CD14-positive monocyte (primary cell): ENCODE measurements around the gene SASH1. TPM values are rescaled to one million over a fixed set of nuclear protein-coding genes. Genes with fewer than 3 reads are reported as not detected.

ENCODE experiments used
- DNase-seq, 3 donors: peaks; one replicate each; pipeline ENCODE4 v3.0.0-alpha.2; 2011 to 2022
- H2AFZ ChIP-seq: 2 replicates; pipeline ENCODE4 v1.6.0; 2012; ENCODE audit warnings: mild to moderate bottlenecking, low read depth, low read length, inconsistent platforms; ENCODE audit not compliant: insufficient read depth, poor library complexity, severe bottlenecking
- H3K27ac ChIP-seq, 2 donors: 1 replicate in 1 of 2; 2 replicates in 1 of 2; pipeline ENCODE4 v1.5.1; 2012 to 2013; ENCODE audit warnings: low read length in 2 of 2, control low read depth in 1 of 2, inconsistent platforms in 1 of 2, low read depth in 1 of 2, mild to moderate bottlenecking in 1 of 2
- H3K27me3 ChIP-seq, 2 donors: one replicate each; pipeline versions ENCODE4 v1.6.0 to v1.6.1; 2011 to 2013; ENCODE audit warnings: low read length in 2 of 2; ENCODE audit not compliant: control insufficient read depth in 2 of 2, insufficient read depth in 2 of 2
- H3K36me3 ChIP-seq, 2 donors: replicated peaks in 1 of 2; 1 replicate in 1 of 2; 2 replicates in 1 of 2; pipeline versions ENCODE4 v1.5.1 to v1.6.1; 2012 to 2013; ENCODE audit warnings: low read length in 2 of 2, control low read depth in 1 of 2, inconsistent platforms in 1 of 2, mild to moderate bottlenecking in 1 of 2; ENCODE audit not compliant: insufficient read depth in 2 of 2, control insufficient read depth in 1 of 2
- H3K4me1 ChIP-seq, 2 donors: 1 replicate in 1 of 2; 2 replicates in 1 of 2; pipeline versions ENCODE4 v1.5.1 to v1.6.1; 2012 to 2013; ENCODE audit warnings: low read length in 2 of 2, control low read depth in 1 of 2, inconsistent platforms in 1 of 2, mild to moderate bottlenecking in 1 of 2, moderate library complexity in 1 of 2; ENCODE audit not compliant: insufficient read depth in 2 of 2, control insufficient read depth in 1 of 2
- H3K4me2 ChIP-seq: replicated peaks from 2 replicates; pipeline ENCODE3; 2012; ENCODE audit warnings: low read length, moderate library complexity, mild to moderate bottlenecking; ENCODE audit not compliant: poor library complexity, severe bottlenecking; ENCODE audit errors: extremely low read depth
- H3K4me3 ChIP-seq, 3 experiments: fragments of 200-600 bp in 1 of 3; sonication (generic) in 1 of 3; replicated peaks in 1 of 3; 1 replicate in 2 of 3; 2 replicates in 1 of 3; pipeline ENCODE4 v1.5.1; 2011 to 2013; ENCODE audit warnings: low read length in 3 of 3, mild to moderate bottlenecking in 3 of 3, control low read depth in 2 of 3, low read depth in 2 of 3, inconsistent platforms in 1 of 3, moderate library complexity in 1 of 3
- H3K79me2 ChIP-seq: 2 replicates; pipeline ENCODE4 v1.6.0; 2012; ENCODE audit warnings: mild to moderate bottlenecking, control low read depth, inconsistent platforms, low read length, moderate library complexity; ENCODE audit not compliant: insufficient read depth
- H3K9ac ChIP-seq: 2 replicates; pipeline ENCODE4 v1.6.0; 2017; ENCODE audit warnings: low read length, mild to moderate bottlenecking; ENCODE audit not compliant: insufficient read depth, poor library complexity, severe bottlenecking
- H3K9me3 ChIP-seq, 2 donors: replicated peaks in 1 of 2; 1 replicate in 1 of 2; 2 replicates in 1 of 2; pipeline versions ENCODE4 v1.5.1 to v1.6.1; 2012 to 2013; ENCODE audit warnings: low read length in 2 of 2, control low read depth in 1 of 2; ENCODE audit not compliant: control insufficient read depth in 1 of 2, insufficient read depth in 1 of 2
- H4K20me1 ChIP-seq: 2 replicates; pipeline ENCODE4 v1.6.0; 2012; ENCODE audit warnings: mild to moderate bottlenecking, low read length, control low read depth, moderate library complexity; ENCODE audit not compliant: insufficient read depth
- H3K27ac Mint-ChIP-seq, 7 donors: one replicate each; pipeline ENCODE4 v1.8.0; 2020; ENCODE audit warnings: mild to moderate bottlenecking in 7 of 7, mixed read lengths in 7 of 7, moderate library complexity in 6 of 7, inconsistent platforms in 2 of 7
- H3K27me3 Mint-ChIP-seq, 3 donors: one replicate each; pipeline ENCODE4 v1.8.0; 2021 to 2022; ENCODE audit warnings: low read depth in 3 of 3, mild to moderate bottlenecking in 3 of 3, mixed read lengths in 3 of 3, moderate library complexity in 3 of 3, inconsistent platforms in 1 of 3
- H3K36me3 Mint-ChIP-seq, 2 donors: one replicate each; pipeline ENCODE4 v1.8.0; 2020; ENCODE audit warnings: mixed read lengths in 2 of 2, inconsistent platforms in 1 of 2, mild to moderate bottlenecking in 1 of 2
- H3K4me1 Mint-ChIP-seq: one replicate; pipeline ENCODE4 v1.8.0; 2020; ENCODE audit warnings: mild to moderate bottlenecking, mixed read lengths
- H3K4me3 Mint-ChIP-seq, 2 donors: one replicate each; pipeline ENCODE4 v1.8.0; 2020; ENCODE audit warnings: mild to moderate bottlenecking in 2 of 2, mixed read lengths in 2 of 2, moderate library complexity in 1 of 2
- H3K9me3 Mint-ChIP-seq, 7 donors: one replicate each; pipeline ENCODE4 v1.8.0; 2020 to 2022; ENCODE audit warnings: mixed read lengths in 7 of 7, mild to moderate bottlenecking in 6 of 7, moderate library complexity in 6 of 7, inconsistent platforms in 2 of 7
- CTCF ChIP-seq: fragments of 200-600 bp; IDR thresholded peaks from one replicate; pipeline ENCODE4 v1.8.0; 2022; ENCODE audit warnings: antibody characterized with exemption, mild to moderate bottlenecking
- WGBS: methylation state at CpG from one replicate; pipeline ENCODE4 v1.1.5; 2013; ENCODE audit warnings: missing lambda C conversion rate; ENCODE audit not compliant: insufficient coverage; 5-methylcytosine and 5-hydroxymethylcytosine counted together
- intact Hi-C, 2 donors: fragments of 100-400 bp; cut with micrococcal nuclease; formaldehyde crosslinking; loops; one replicate each; pipeline versions ENCODE4 v1.15.0 to v1.15.1; 2023
- polyA plus RNA-seq, 3 donors: library from polyadenylated mRNA; depleted of rRNA in 1 of 3; unstranded in 2 of 3; stranded (reverse) in 1 of 3; fragments of 300-500 nt in 2 of 3; fragments of >200 nt in 1 of 3; fragmentation: Illumina TruSeq in 2 of 3; gene quantifications; 1 replicate in 2 of 3; 2 replicates in 1 of 3; pipeline ENCODE4 v1.2.3, GENCODE V29; 2012 to 2021

Gene SASH1
- polyA plus RNA-seq, 3 donors = 0.90 to 5.1 (median 4.7) TPM

- Histone ChIP-seq H4K20me1 (no peaks in the 10 kb centered on the region), H3K4me3 (no peak overlapping the region), H3K27ac (no peak overlapping the region), H3K36me3 (no peaks in the 10 kb centered on the region), H3K9ac (no peak overlapping the region), H3K27me3 (no peaks in the 10 kb centered on the region), H2AFZ (no peak overlapping the region), H3K9me3 (peaks cover 0 to 4% of the 10 kb centered on the region in 2 donors), H3K4me2 (no peak overlapping the region), H3K79me2 (no peaks in the 10 kb centered on the region), H3K4me1 (peaks cover 14 to 22% of the 10 kb centered on the region in 2 donors)
- TF ChIP-seq CTCF = no peak
- Mint-ChIP-seq H3K4me3 (no peak overlapping the region), H3K4me1 (peaks cover 38% of the 10 kb centered on the region), H3K27me3 (peaks cover 3 to 19% (median 15%) of the 10 kb centered on the region in 3 donors), H3K27ac (no peak overlapping the region), H3K36me3 (peaks cover 0 to 2% of the 10 kb centered on the region in 2 donors), H3K9me3 (peaks cover 0 to 15% (median 8%) of the 10 kb centered on the region in 7 donors)
- WGBS = no CpG with 5 or more reads among the region's 5 CpGs
- DNase-seq = no peak
- intact Hi-C loops = no loop called here
Measured at GRCh38 chr6:148374040-148374774, 31.6 kb downstream of the SASH1 start.

- no CpG with 5 or more reads among the region's 5 CpGs for WGBS
- H3K36me3 ChIP-seq = no peaks in the 10 kb centered on the region
- no peak overlapping the region for H3K4me2 ChIP-seq
- Mint-ChIP-seq H3K27ac (no peak overlapping the region), H3K4me1 (peaks cover 40% of the 10 kb centered on the region), H3K36me3 (peaks cover 3 to 5% of the 10 kb centered on the region in 2 donors), H3K27me3 (peaks cover under 1 to 13% (median 13%) of the 10 kb centered on the region in 3 donors), H3K9me3 (peaks cover 0 to 14% (median 10%) of the 10 kb centered on the region in 7 donors), H3K4me3 (no peak overlapping the region)
- intact Hi-C loops = no loop called here
- H3K27me3 ChIP-seq = no peaks in the 10 kb centered on the region
- no peak overlapping the region for H3K27ac ChIP-seq
- no peaks in the 10 kb centered on the region for H3K79me2 ChIP-seq
- no peak overlapping the region for H2AFZ ChIP-seq
- H3K9ac ChIP-seq = no peak overlapping the region
- no peaks in the 10 kb centered on the region for H4K20me1 ChIP-seq
- H3K4me3 ChIP-seq = no peak overlapping the region
- peaks cover 0 to 4% of the 10 kb centered on the region in 2 donors for H3K9me3 ChIP-seq
- DNase-seq = no peak
- TF ChIP-seq CTCF = no peak
- peaks cover 13 to 27% of the 10 kb centered on the region in 2 donors for H3K4me1 ChIP-seq
Measured at GRCh38 chr6:148375401-148375800, 32.8 kb downstream of the SASH1 start.
